GM10266 (cell line): ENCODE measurements around the gene ISYNA1.

Source experiments
- DNase-seq: peaks from one replicate; pipeline ENCODE4 v3.0.0; 2012; ENCODE audit errors: extremely low spot score
- CTCF ChIP-seq: IDR thresholded peaks from 2 replicates; pipeline ENCODE4 v1.5.1; 2012; ENCODE audit warnings: mild to moderate bottlenecking, low read depth; ENCODE audit not compliant: control insufficient read depth, insufficient read depth; ENCODE audit errors: missing control alignments

Gene ISYNA1

DNA sequence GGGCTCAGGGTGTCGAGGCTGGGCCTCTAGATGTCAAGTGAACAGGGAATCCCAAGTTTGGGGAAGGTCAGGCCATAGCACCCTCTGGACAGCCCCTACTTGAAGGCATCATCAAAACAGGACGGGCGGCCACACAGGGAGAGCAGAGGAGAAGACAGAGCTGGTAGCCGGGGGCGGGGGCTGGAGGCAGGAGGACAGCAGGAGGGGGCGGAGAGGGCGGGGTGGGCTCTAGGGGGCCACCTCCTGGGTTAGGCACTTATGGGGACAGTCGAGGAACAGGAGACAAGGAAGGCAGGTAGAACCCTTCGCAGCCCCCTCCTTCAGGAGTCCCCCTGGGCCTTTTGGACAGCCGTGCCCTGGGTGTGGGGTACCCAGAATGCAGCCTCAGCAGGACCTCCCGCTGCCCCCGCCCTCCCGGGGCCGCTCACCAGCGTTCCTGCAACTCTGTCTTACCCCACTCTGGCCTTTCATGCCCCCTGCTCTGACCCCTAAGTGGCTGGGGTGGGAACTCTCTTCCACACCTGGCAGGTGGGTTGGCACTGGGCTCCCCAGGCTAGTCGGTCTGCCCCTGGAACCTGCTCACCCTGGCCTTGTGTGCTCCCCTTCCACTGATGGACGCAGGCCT lies 12.9 kb downstream of the ISYNA1 start:
- TF ChIP-seq CTCF: no peak
- no peak for DNase-seq

DNA sequence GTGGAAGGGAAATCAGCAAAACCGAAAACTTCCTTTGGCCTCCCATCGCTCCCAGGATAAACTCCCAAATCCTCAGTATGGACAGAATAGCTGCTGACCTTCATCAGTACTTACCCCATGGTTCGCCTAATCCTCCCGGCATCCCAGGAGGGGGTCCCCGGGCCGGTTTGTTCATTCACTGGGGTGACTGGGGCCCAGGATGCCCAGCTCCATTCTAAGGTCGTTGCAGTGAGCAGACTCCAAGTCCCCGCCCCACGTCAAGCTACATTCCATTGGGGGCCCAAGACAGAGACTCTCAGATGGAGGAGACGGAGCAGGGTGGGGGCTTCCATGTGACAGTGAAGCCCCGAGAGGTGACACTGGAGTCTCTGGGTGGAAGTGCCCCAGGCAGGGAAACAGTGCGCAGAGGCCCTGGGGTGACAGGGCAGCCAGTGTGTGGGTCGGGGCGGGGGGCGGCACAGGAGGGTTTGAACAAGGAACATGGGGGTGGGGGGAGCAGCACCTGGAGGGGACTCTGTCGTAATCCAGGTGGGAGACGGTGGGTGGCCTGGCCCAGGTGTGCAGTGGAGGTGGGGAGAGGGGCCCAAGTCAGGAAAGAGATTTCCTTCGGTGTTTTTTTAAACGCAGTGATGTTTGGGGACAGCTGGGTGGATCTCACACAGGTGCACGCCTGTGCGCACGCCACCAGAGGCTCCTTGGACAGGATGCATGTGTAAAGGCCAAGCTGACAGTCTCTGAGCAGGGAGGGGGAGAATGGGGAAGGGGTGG lies 13.6 kb downstream of the ISYNA1 start:
- no peak for DNase-seq
- TF ChIP-seq CTCF: no peak

DNA sequence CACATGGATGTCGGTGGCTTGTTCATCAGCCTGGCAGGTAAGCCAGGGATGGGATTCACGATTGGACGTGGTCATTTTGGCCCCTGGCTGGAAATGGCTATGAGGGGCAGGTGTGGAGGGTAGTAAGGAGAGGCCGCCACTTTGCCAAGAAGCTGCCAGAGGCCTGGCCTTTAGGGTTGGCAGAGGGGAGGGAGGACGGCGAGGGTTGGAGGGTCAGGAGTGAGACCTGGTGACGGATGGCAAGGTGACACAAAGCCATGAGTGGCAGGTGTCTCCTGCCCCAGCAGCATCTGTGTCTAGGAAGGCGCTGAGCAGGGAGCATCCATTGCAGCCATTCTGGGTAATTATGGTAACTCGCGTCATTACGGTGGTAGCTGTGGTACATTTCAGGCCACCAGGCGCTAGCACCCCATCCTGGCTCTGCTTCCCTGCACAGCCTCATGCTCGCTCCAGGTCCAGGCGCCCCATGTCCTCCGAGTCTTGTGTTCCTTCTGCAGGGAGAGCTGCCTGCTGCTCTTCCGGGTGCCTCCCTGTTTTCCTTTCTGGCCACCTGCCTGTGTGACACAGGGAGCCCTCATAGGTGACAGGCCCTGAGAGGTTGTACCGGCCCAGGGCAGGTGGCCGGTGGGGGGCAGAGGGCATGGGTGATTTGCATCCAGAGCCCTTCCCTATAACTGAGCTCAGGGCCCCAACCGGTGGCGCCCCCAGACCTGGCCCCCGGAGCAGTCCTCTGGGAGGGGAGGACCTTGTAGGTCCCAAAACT lies 14.5 kb downstream of the ISYNA1 start:
- TF ChIP-seq CTCF: no peak
- DNase-seq: no peak

- no peak for TF ChIP-seq CTCF
- DNase-seq: no peak
Measured at GRCh38 chr19:18422530-18423191, 15.3 kb downstream of the ISYNA1 start.

DNA sequence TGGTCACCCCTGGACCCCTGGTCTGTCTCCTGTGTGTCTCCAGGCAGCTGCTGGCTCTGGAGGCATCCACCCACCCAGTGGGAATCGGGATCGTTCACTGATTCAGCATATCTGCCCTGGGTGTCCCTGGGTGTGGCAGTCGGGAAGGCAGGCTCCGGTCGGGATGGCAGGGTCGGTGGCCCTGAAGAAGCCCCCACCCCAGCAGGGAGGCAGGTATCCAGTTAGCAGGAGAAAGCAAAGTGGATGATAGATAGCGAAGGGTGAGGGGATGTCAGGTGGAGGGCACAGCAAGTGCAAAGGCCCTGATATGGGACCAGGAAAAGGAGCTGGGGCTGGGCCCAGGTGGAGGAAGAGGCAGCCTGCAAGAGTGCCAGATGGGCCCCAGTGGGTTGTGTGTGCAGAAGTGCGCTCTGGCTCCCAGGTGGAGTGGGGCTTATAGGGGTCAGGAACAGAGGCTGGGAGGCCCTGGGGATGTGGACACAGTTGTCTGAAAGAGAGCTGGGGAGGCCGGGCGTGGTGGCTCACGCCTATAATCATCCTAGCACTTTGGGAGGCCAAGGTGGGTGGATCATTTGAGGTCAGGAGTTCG lies 16.5 kb downstream of the ISYNA1 start:
- DNase-seq: no peak
- no peak for TF ChIP-seq CTCF

- DNase-seq: no peak
- no peak for TF ChIP-seq CTCF
Measured at GRCh38 chr19:18420930-18421329, 17.0 kb downstream of the ISYNA1 start.
